ACHN (cell line): ENCODE measurements around the gene ACP7.

Experiments used
- DNase-seq: peaks from one replicate; pipeline ENCODE4 v3.0.0-alpha.2; 2015
- in situ Hi-C: cut with HindIII; loops from 2 replicates; pipeline ENCODE4 v1.10.0; 2017; ENCODE audit warnings: low sequenced_read_pairs, low pct_ligation_motif_present, low pct_unique_long_range_greater_than_20kb

Gene ACP7

GRCh38 chr19:39155741-39156140 lies 71.6 kb downstream of the ACP7 start:
- in situ Hi-C loops, result no loop called here

DNA sequence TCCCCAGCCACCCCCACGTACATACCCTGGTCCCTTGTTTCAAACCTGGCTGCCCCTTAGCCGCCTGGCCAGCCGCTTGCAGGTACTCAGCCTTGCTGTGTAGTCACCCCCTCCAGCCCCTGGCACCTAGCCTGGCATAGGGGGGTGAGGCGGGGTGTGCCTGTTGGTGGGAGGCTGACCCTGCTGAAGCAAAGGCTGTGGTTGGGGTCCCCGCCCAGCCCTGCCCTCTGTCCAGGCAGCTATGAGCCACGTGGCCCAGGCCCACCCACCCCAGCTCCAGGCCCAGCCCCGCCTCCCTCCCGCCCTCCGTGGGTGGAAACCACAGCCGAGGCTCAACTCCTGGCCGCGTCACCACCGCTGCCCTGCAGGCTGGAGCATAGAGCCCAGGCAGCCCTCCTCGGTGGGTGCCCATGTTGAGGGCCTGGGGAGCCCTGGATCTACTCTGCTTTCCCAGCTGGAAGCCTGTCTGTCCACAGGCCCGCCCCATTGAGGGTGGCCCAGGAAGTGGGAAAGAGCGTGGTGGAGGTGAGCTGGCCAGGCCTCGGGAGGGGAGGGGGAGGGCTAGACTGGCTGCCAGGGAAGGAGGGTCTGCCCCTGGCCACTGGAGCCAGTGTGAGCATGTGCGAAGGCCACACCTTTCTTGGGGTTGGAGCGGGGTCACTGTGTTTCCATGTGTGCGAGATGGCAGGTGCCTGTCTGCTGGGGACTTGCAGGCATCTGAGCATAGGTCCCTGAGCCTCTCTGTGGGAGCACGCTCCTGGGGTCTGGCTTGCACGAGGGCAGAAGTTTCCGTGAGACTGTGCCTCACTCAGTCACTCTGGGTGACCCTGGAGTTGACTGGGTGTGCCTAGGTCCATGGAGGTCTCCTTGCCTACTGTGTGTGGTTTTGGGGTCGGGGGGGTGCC lies 72.4 kb downstream of the ACP7 start:
- in situ Hi-C loops, result no loop called here
- no peak for DNase-seq

More at GRCh38 chr19:39155741-39156140, 71.6 kb downstream of the ACP7 start:
- DNase-seq, result no peak

DNA sequence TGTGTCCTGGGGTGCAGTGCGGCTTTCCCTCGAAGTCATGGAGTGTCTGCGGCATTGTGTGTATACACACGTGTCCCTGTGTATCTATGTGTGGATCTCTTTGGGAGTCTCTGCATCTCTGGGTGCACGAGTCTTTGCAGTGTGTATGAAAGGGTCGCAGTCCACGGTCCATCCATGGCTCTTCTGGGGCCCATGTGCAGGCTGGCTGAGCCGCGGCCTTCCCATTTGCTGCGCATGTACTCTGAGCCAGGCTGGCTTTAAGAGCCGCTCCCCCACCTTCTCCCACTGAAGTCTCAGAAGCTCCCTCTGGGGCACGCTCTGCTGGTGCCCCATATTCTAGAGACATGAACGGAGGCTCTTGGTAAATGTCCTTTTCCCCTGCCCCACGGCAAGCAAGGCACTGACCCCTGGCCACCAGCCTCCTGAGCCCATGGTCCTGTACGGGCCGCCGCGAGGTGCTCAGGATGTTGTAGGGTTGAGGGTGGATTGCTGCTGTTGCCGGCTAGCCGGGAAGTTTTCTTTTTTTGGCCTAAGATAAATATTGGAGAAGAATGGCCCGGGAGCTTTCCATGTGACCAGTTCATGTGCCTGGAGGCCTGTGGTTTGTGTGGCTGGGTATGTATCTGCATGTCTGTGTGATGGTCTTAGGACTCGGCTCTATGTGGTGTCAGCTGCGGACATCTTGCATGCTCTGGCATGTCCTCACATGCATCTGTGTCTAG lies 73.3 kb downstream of the ACP7 start:
- in situ Hi-C loops, result no loop called here
- DNase-seq, result no peak

DNA sequence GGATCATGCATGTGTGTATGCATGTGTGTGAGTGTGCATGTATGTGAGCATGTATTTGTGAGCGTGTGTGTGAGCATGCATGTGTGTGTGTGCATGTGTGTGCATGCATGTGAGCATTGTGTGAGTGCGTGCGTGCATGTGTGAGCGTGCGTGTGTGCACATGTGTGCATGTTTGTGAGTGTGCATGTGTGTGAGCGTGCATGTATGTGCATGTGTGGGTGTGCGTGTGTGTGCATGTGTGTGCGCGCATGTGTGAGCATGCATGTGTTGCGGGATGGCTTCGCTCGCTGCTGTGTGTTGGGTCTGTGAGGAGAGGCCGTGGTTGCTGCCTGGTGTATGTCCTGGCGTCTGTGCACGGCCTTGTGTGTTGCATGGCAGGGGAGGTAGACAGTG lies 73.8 kb downstream of the ACP7 start:
- no peak for DNase-seq
- in situ Hi-C loops, result no loop called here

DNA sequence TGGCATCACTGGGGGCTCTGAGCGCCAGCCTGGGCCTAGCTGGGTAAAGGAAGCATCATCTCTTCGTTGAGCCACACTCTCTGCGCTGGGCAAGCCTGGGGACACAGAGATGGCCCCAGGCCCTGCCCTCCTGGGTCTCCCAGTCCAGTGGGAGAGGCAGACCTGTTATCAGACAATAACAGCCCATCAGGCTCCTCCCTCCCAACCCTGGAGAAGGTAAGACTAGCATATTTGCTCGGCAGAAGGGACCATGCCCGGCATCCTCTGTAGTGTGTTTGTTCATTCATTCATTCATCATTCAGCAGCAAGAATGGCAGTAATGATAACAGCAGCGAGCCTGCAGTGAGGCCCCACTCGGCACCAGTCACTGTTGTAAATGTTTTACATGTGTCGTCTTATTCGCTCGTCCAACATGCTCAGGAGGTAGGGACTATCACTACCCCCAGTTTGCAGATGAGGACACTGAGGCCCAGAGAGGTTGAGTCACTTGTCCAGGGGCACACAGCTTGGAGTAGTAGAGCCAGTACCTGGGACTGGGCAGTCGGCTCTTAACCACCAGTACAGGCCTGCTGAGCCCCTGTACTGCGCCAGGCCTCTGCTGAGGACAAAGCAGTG lies 74.6 kb downstream of the ACP7 start:
- in situ Hi-C loops, result no loop called here
- no peak for DNase-seq

GRCh38 chr19:39160523-39160861 lies 76.3 kb downstream of the ACP7 start:
- in situ Hi-C loops, result no loop called here

More at GRCh38 chr19:39160523-39160861, 76.3 kb downstream of the ACP7 start:
- DNase-seq, result no peak
